CD4-positive, alpha-beta T cell (primary cell): ENCODE measurements around the gene CEACAM16. TPM values are rescaled to one million over a fixed set of nuclear protein-coding genes. Genes with fewer than 3 reads are reported as not detected.
A peak's percentile ranks its signal among the peaks of the same experiment; 100 is the strongest.
"Not testable (repeated sequence)": the region's sequence is repeated elsewhere in the genome, so short reads cannot be mapped to it uniquely, and the experiment has no call there.

Experiments
- ATAC-seq: fragments of 200-7000 bp; cut with Tn5 transposase; one replicate; pipeline ENCODE4 v1.10.0; 2022; ENCODE audit warnings: mild to moderate bottlenecking; ENCODE audit not compliant: poor library complexity
- CTCF ChIA-PET: fragments of 350-600 bp; sonication (Branson Sonifier 250); formaldehyde crosslinking; loops from one replicate; lab custom pipeline; 2021; ENCODE audit warnings: antibody characterized with exemption, inconsistent platforms; lab: Charles Lee
- POLR2A ChIA-PET: fragments of 350-600 bp; sonication (Branson Sonifier 250); formaldehyde crosslinking; loops from one replicate; lab custom pipeline; 2021; ENCODE audit warnings: antibody characterized with exemption, inconsistent platforms; lab: Charles Lee
- DNase-seq, 14 experiments: peaks; one replicate each; pipeline ENCODE4 v3.0.0-alpha.2; 2013 to 2020; ENCODE audit warnings: mixed read lengths in 2 of 14
- H3K27ac ChIP-seq, 2 donors: one replicate each; pipeline versions ENCODE4 v1.5.1 to v1.7.0; 2013; ENCODE audit warnings: low read length in 2 of 2, low read depth in 1 of 2, mild to moderate bottlenecking in 1 of 2
- H3K27me3 ChIP-seq, 2 experiments: 1 replicate in 1 of 2; 2 replicates in 1 of 2; pipeline versions ENCODE4 v1.6.1 to v1.7.0; 2013; ENCODE audit warnings: low read length in 2 of 2, control low read depth in 1 of 2, mild to moderate bottlenecking in 1 of 2, moderate library complexity in 1 of 2; ENCODE audit not compliant: insufficient read depth in 2 of 2, control insufficient read depth in 1 of 2
- H3K36me3 ChIP-seq: one replicate; pipeline ENCODE4 v1.6.1; 2013; ENCODE audit warnings: low read length, control low read depth; ENCODE audit not compliant: insufficient read depth
- H3K4me1 ChIP-seq: one replicate; pipeline ENCODE4 v1.6.1; 2013; ENCODE audit warnings: low read length, control low read depth; ENCODE audit not compliant: insufficient read depth
- H3K4me3 ChIP-seq: one replicate; pipeline ENCODE4 v1.5.1; 2013; ENCODE audit warnings: mild to moderate bottlenecking, low read length, moderate library complexity
- H3K9me3 ChIP-seq, 2 experiments: 1 replicate in 1 of 2; 2 replicates in 1 of 2; pipeline versions ENCODE4 v1.6.1 to v1.7.0; 2013; ENCODE audit warnings: low read length in 2 of 2, mild to moderate bottlenecking in 2 of 2, control low read depth in 1 of 2, moderate library complexity in 1 of 2; ENCODE audit not compliant: control insufficient read depth in 1 of 2, insufficient read depth in 1 of 2
- H3K27ac Mint-ChIP-seq: one replicate; pipeline ENCODE4 v1.8.0; 2020; ENCODE audit warnings: mixed read lengths
- H3K27me3 Mint-ChIP-seq: one replicate; pipeline ENCODE4 v1.8.0; 2021; ENCODE audit warnings: mixed read lengths
- H3K36me3 Mint-ChIP-seq: one replicate; pipeline ENCODE4 v1.8.0; 2021; ENCODE audit warnings: low read depth, mixed read lengths
- H3K4me1 Mint-ChIP-seq: one replicate; pipeline ENCODE4 v1.8.0; 2021; ENCODE audit warnings: low read depth, mixed read lengths
- H3K4me3 Mint-ChIP-seq: one replicate; pipeline ENCODE4 v1.8.0; 2020; ENCODE audit warnings: mild to moderate bottlenecking, mixed read lengths
- H3K9me3 Mint-ChIP-seq: one replicate; pipeline ENCODE4 v1.8.0; 2020; ENCODE audit warnings: mixed read lengths
- intact Hi-C, 2 experiments: fragments of 100-400 bp; cut with DNase I in 1 of 2; cut with micrococcal nuclease in 1 of 2; formaldehyde crosslinking; loops; one replicate each; pipeline versions ENCODE4 v1.15.1 to v1.9.0; 2023 to 2025; cut with DNase I, micrococcal nuclease
- total RNA-seq, 174 experiments: library from RNA in 2 of 174; stranded (reverse) in 2 of 174; gene quantifications; one replicate each; pipeline ENCODE4 v1.2.3 and lab custom pipeline; 2021 to 2026
- TF ChIP-seq, protein P1 (sequence below): fragments of 200-600 bp; IDR thresholded peaks from one replicate; pipeline ENCODE4 v1.8.0; 2022; ENCODE audit warnings: antibody characterized with exemption, mild to moderate bottlenecking

The CEACAM16 gene
- total RNA-seq, 2 experiments from 2014 or later, result not detected

DNA sequence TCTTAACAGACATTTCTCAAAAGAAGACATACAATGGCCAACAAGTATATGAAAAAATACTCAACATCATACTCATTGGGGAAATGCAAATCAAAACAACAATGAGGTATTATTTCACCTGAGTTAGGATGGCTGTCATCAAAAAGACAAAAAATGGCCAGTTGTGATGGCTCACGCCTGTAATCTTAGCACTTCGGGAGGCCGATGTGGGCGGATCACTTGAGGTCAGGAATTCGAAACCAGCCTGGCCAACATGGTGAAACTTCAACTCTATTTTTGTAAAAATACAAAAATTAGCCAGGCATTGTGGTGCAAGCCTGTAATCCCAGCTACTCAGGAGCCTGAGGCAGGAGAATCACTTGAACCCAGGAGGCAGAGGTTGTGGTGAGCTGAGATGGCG is 22.0 kb downstream of the CEACAM16 start:
- TF ChIP-seq, protein P1, sequence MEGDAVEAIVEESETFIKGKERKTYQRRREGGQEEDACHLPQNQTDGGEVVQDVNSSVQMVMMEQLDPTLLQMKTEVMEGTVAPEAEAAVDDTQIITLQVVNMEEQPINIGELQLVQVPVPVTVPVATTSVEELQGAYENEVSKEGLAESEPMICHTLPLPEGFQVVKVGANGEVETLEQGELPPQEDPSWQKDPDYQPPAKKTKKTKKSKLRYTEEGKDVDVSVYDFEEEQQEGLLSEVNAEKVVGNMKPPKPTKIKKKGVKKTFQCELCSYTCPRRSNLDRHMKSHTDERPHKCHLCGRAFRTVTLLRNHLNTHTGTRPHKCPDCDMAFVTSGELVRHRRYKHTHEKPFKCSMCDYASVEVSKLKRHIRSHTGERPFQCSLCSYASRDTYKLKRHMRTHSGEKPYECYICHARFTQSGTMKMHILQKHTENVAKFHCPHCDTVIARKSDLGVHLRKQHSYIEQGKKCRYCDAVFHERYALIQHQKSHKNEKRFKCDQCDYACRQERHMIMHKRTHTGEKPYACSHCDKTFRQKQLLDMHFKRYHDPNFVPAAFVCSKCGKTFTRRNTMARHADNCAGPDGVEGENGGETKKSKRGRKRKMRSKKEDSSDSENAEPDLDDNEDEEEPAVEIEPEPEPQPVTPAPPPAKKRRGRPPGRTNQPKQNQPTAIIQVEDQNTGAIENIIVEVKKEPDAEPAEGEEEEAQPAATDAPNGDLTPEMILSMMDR, result no peak
- Mint-ChIP-seq H3K27me3 (no peaks in the 10 kb centered on the region), H3K4me3 (no peak overlapping the region), H3K9me3 (no peaks in the 10 kb centered on the region), H3K4me1 (peaks cover 14% of the 10 kb centered on the region), H3K36me3 (no peaks in the 10 kb centered on the region), H3K27ac (no peak overlapping the region)
- Histone ChIP-seq H3K9me3 (no peaks in the 10 kb centered on the region), H3K27ac (no peak overlapping the region), H3K4me3 (no peak overlapping the region), H3K27me3 (peaks cover 0 to 3% of the 10 kb centered on the region in 2 experiments), H3K36me3 (no peaks in the 10 kb centered on the region), H3K4me1 (peaks cover 24% of the 10 kb centered on the region)
- POLR2A ChIA-PET, result no interaction called here
- intact Hi-C loops, result loop anchor here in 1 of 2 experiments (5.0 kb wide), 1 partner anchor 126 kb away; the partner anchor contains the start of gene NECTIN2
- ATAC-seq (no peak), DNase-seq (no peak)
- CTCF ChIA-PET, result interaction anchor here (0.7 to 10.4 kb wide), 2 partner anchors 36 to 49 kb away, joined by 3 to 325 read pairs; no protein-coding TSS in a partner anchor

DNA sequence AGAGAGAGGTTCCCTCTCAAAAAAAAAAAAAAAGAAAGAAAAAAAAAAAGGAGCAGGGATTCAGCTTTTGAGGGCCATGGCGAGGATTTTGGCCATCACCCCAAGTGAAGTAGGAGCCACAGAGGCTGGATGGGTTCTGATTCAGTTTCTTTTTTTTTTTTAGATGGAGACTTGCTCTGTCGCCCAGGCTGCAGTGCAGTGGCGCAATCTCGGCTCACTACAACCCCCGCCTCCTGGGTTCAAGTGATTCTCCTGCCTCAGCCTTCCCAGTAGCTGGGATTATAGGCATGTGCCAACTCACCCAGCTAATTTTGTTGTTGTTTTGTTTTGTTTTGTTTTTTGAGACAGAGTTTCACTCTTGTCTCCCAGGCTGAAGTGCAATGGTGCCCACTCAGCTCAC is 22.4 kb downstream of the CEACAM16 start:
- H3K27ac ChIP-seq, ATAC-seq, H3K4me3 Mint-ChIP-seq, H3K9me3 Mint-ChIP-seq, POLR2A ChIA-PET, H3K9me3 ChIP-seq, H3K27me3 ChIP-seq, DNase-seq, H3K27me3 Mint-ChIP-seq, H3K36me3 ChIP-seq, H3K27ac Mint-ChIP-seq, H3K36me3 Mint-ChIP-seq, H3K4me3 ChIP-seq: not testable (repeated sequence)
- peaks cover 24% of the 10 kb centered on the region for H3K4me1 ChIP-seq
- intact Hi-C loops, result loop anchor here in 1 of 2 experiments (5.0 kb wide), 1 partner anchor 126 kb away; the partner anchor contains the start of gene NECTIN2
- CTCF ChIA-PET, result interaction anchor here (0.7 to 10.4 kb wide), 2 partner anchors 36 to 49 kb away, joined by 3 to 325 read pairs; no protein-coding TSS in a partner anchor
- H3K4me1 Mint-ChIP-seq, result peaks cover 14% of the 10 kb centered on the region

DNA sequence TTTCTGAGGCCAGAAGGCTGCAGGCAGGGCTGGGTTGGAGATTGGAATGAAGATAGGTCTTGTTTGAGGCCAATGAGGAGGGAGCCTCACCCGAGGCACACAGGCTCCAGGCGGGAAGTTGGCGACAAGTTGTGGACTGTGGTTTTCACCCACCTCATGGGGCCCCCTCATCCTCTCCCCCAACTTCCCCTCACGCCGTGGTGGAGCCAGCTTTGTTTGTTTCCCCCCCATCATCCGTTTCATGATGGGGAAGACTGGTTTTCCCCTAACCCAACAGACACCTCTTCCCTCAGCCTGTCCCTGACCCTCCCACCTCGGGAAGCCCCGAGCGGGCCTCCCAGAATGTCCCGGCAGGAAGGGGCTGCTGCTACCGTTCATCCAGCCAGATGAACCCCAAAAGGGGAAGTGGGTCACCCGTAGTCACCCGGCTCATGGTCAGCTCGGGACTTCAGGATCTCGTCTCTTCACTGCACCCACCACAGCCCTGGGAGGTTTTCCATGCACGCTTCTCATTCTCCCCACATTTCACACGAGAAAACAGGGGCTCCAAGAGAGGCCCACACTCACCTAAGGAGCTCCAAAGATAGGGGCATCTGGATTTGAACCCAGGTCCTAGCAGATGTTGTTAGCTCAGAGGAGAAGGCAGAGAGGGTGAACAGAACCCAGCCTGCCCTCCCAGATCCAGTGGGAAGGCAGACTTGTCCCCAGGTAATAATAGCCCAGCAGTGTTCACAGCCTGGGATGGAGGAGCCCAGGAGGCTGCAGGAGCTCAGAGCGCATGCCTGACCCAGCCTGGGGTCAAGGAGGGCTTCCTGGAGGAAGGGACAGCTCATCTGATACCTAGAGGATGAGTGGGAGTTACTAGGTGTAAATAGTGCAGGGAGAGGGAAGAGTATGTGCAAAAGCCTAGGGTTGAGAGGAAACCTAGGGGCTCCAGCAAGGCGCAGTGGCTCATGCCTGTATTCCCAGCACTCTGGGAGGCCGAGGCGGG is 23.5 kb downstream of the CEACAM16 start:
- Mint-ChIP-seq H3K4me1 (peaks cover 14% of the 10 kb centered on the region), H3K27me3 (no peaks in the 10 kb centered on the region), H3K36me3 (no peaks in the 10 kb centered on the region), H3K27ac (no peak overlapping the region), H3K9me3 (no peaks in the 10 kb centered on the region), H3K4me3 (no peak overlapping the region)
- H3K27me3 ChIP-seq, result peaks cover 0 to 3% of the 10 kb centered on the region in 2 experiments
- H3K4me3 ChIP-seq, result no peak overlapping the region
- intact Hi-C loops, result loop anchor here in 1 of 2 experiments (5.0 kb wide), 1 partner anchor 125 kb away; the partner anchor contains the start of gene NECTIN2
- TF ChIP-seq, protein P1, result no peak
- peak in 2 of 14 experiments; percentile 60 to 66 for DNase-seq
- POLR2A ChIA-PET, result interaction anchor here (1.1 kb wide), 1 partner anchor 48 kb away, joined by 4 read pairs; no protein-coding TSS in a partner anchor
- peaks cover 24% of the 10 kb centered on the region for H3K4me1 ChIP-seq
- CTCF ChIA-PET, result interaction anchor here (1.8 to 10.4 kb wide), 4 partner anchors 31 to 123 kb away, joined by 4 to 325 read pairs (median 38); partner anchors contain the start of gene NECTIN2
- H3K36me3 ChIP-seq, result no peaks in the 10 kb centered on the region
- no peaks in the 10 kb centered on the region for H3K9me3 ChIP-seq
- no peak for ATAC-seq
- no peak overlapping the region for H3K27ac ChIP-seq
